ENCODE data around the gene FST. TPM values are rescaled to one million over a fixed set of nuclear protein-coding genes. Genes with fewer than 3 reads are reported as not detected.

FST gene
- total and polyA plus RNA-seq, 2 donors from 2014 or later, result 0.45 to 2.7 TPM

- Histone ChIP-seq H3K4me3 (ENCODE audit: low read length in 3 of 3) (no peak overlapping the region), H3K9ac (ENCODE audit: low read length in 3 of 3) (no peak overlapping the region), H3K4me1 (ENCODE audit: control insufficient read depth in 2 of 3, insufficient read depth in 2 of 3, low read depth in 1 of 3, low read length in 3 of 3) (no peaks in the 10 kb centered on the region), H3K27ac (ENCODE audit: low read depth in 2 of 2, low read length in 2 of 2) (no peak overlapping the region), H3K27me3 (ENCODE audit: control insufficient read depth, insufficient read depth, low read length) (no peaks in the 10 kb centered on the region), H3K9me3 (ENCODE audit: control insufficient read depth in 2 of 3, insufficient read depth in 1 of 3, low read length in 3 of 3) (no peaks in the 10 kb centered on the region), H3K36me3 (ENCODE audit: control insufficient read depth in 2 of 3, insufficient read depth in 3 of 3, low read length in 3 of 3) (no peaks in the 10 kb centered on the region)
- intact Hi-C loops (cut with DNase I), result no loop called here
- TF ChIP-seq, protein P1, sequence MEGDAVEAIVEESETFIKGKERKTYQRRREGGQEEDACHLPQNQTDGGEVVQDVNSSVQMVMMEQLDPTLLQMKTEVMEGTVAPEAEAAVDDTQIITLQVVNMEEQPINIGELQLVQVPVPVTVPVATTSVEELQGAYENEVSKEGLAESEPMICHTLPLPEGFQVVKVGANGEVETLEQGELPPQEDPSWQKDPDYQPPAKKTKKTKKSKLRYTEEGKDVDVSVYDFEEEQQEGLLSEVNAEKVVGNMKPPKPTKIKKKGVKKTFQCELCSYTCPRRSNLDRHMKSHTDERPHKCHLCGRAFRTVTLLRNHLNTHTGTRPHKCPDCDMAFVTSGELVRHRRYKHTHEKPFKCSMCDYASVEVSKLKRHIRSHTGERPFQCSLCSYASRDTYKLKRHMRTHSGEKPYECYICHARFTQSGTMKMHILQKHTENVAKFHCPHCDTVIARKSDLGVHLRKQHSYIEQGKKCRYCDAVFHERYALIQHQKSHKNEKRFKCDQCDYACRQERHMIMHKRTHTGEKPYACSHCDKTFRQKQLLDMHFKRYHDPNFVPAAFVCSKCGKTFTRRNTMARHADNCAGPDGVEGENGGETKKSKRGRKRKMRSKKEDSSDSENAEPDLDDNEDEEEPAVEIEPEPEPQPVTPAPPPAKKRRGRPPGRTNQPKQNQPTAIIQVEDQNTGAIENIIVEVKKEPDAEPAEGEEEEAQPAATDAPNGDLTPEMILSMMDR (IDR thresholded peaks at IDR 0.05; ENCODE audit: borderline replicate concordance, extremely low read depth, insufficient read depth), result no peak
- DNase-seq (no peak), FAIRE-seq (no peak)
Measured at GRCh38 chr5:53456366-53456765, 24.1 kb upstream of the FST start.

DNA sequence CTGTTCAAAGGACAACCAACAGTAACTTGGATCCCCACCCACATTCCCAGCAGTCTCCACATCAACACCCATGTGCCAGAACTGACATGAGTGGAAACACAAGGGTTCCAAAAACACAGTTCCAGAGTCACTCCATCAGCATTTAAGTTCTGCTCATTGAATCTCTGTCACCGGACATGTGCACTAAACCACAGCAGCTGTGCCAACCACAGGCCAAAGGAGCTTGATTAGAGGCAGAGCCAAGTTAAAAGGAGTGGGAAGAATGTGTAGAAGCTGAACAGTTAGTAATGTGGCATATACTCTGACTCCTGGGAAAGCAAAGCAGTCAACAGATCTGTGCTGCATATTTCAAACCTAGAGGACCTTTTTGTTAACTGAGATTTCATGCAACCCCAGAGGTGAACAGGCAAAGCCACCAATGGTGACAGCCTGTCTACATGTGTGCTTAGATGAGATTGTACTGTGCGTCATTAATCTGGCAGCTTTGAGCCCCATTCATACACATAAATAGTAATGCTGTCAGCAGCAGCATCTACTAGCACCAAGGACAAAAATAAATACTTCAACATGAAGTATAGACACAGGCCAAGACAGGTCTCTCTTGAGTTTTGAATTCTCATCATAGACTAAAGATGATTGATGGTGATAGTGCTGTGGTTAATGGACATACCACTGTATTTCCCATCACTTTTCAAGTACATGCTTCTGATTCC, 16.4 kb upstream of the FST start:
- Histone ChIP-seq H3K27ac (ENCODE audit: low read depth in 2 of 2, low read length in 2 of 2) (no peak overlapping the region), H3K4me1 (ENCODE audit: control insufficient read depth in 2 of 3, insufficient read depth in 2 of 3, low read depth in 1 of 3, low read length in 3 of 3) (no peaks in the 10 kb centered on the region), H3K4me3 (ENCODE audit: low read length in 3 of 3) (no peak overlapping the region), H3K27me3 (ENCODE audit: control insufficient read depth, insufficient read depth, low read length) (no peaks in the 10 kb centered on the region), H3K9me3 (ENCODE audit: control insufficient read depth in 2 of 3, insufficient read depth in 1 of 3, low read length in 3 of 3) (no peaks in the 10 kb centered on the region), H3K9ac (ENCODE audit: low read length in 3 of 3) (no peak overlapping the region), H3K36me3 (ENCODE audit: control insufficient read depth in 2 of 3, insufficient read depth in 3 of 3, low read length in 3 of 3) (no peaks in the 10 kb centered on the region)
- TF ChIP-seq, protein P1 (IDR thresholded peaks at IDR 0.05; ENCODE audit: borderline replicate concordance, extremely low read depth, insufficient read depth), result no peak
- FAIRE-seq (no peak), DNase-seq (no peak)
- intact Hi-C loops (cut with DNase I), result no loop called here

DNA sequence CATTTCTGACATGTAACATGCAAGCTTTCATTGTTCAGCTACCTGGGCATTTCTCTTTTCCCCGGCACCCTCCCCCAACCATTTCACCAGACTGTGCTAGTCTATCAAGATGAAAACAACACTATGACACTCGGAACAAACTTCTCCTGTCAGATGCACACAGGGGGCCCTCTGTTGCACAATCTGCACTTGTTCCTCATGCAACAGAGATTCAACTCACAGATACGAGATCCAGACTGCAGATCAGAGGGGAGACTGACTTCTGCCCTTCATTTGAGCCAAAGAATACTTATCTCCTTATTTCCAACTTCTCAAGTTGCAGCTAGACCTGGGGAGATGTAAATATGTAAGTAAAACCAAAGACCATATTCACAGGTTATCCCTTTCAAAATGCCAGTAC, 15.7 kb upstream of the FST start:
- Histone ChIP-seq H3K36me3 (ENCODE audit: control insufficient read depth in 2 of 3, insufficient read depth in 3 of 3, low read length in 3 of 3) (no peaks in the 10 kb centered on the region), H3K9me3 (ENCODE audit: control insufficient read depth in 2 of 3, insufficient read depth in 1 of 3, low read length in 3 of 3) (no peaks in the 10 kb centered on the region), H3K9ac (ENCODE audit: low read length in 3 of 3) (no peak overlapping the region), H3K27me3 (ENCODE audit: control insufficient read depth, insufficient read depth, low read length) (no peaks in the 10 kb centered on the region), H3K4me1 (ENCODE audit: control insufficient read depth in 2 of 3, insufficient read depth in 2 of 3, low read depth in 1 of 3, low read length in 3 of 3) (no peaks in the 10 kb centered on the region), H3K27ac (ENCODE audit: low read depth in 2 of 2, low read length in 2 of 2) (no peak overlapping the region), H3K4me3 (ENCODE audit: low read length in 3 of 3) (no peak overlapping the region)
- no peak for DNase-seq
- FAIRE-seq, result no peak
- TF ChIP-seq, protein P1 (IDR thresholded peaks at IDR 0.05; ENCODE audit: borderline replicate concordance, extremely low read depth, insufficient read depth), result no peak
- intact Hi-C loops (cut with DNase I), result no loop called here

Data from kidney (tissue), 14 donors.